ENCODE data around the gene SALL1. TPM values are rescaled to one million over a fixed set of nuclear protein-coding genes. Genes with fewer than 3 reads are reported as not detected.

SALL1 gene
- total RNA-seq, 1 experiment from 2014 or later, result not detected

DNA sequence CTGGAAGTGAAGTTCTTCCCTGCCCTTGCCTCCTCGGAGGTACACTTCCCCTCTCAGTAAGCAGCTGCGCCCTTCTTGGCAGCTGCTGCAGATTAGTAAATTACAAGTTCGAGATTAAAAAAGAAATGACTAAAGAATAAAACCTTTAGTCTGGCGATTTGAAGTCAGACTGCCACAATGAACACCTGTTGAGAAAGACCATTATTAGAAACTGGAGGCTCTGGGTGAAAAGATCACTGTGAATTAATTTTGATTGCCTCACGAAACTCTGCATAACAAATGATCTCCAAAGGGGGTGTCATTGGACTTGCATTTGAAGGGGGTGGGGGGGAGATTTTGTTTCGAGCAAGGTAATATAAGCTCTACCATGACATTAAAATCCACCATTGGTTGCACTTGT, 39.3 kb downstream of the SALL1 start:
- no peak for DNase-seq
- TF ChIP-seq, protein P1, sequence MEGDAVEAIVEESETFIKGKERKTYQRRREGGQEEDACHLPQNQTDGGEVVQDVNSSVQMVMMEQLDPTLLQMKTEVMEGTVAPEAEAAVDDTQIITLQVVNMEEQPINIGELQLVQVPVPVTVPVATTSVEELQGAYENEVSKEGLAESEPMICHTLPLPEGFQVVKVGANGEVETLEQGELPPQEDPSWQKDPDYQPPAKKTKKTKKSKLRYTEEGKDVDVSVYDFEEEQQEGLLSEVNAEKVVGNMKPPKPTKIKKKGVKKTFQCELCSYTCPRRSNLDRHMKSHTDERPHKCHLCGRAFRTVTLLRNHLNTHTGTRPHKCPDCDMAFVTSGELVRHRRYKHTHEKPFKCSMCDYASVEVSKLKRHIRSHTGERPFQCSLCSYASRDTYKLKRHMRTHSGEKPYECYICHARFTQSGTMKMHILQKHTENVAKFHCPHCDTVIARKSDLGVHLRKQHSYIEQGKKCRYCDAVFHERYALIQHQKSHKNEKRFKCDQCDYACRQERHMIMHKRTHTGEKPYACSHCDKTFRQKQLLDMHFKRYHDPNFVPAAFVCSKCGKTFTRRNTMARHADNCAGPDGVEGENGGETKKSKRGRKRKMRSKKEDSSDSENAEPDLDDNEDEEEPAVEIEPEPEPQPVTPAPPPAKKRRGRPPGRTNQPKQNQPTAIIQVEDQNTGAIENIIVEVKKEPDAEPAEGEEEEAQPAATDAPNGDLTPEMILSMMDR (IDR thresholded peaks at IDR 0.05; ENCODE audit: unreplicated experiment), result no peak
- peaks cover 95% of the 10 kb centered on the region for H3K27me3 Mint-ChIP-seq (ENCODE audit: unreplicated experiment)
- no peak overlapping the region for H3K4me3 Mint-ChIP-seq (ENCODE audit: low read depth, unreplicated experiment)
- BruUV-seq (replicated peaks), result no TSS peak
- CTCF ChIA-PET, result no interaction called here
- H3K4me1 Mint-ChIP-seq (ENCODE audit: low read depth, unreplicated experiment), result no peaks in the 10 kb centered on the region
- no peak overlapping the region for H3K27ac Mint-ChIP-seq (ENCODE audit: unreplicated experiment)
- no peaks in the 10 kb centered on the region for H3K36me3 Mint-ChIP-seq (ENCODE audit: insufficient read depth, unreplicated experiment)
- intact Hi-C loops (cut with micrococcal nuclease; ENCODE audit: unreplicated experiment), result no loop called here
- no peaks in the 10 kb centered on the region for H3K9me3 Mint-ChIP-seq (ENCODE audit: low read depth, unreplicated experiment)

DNA sequence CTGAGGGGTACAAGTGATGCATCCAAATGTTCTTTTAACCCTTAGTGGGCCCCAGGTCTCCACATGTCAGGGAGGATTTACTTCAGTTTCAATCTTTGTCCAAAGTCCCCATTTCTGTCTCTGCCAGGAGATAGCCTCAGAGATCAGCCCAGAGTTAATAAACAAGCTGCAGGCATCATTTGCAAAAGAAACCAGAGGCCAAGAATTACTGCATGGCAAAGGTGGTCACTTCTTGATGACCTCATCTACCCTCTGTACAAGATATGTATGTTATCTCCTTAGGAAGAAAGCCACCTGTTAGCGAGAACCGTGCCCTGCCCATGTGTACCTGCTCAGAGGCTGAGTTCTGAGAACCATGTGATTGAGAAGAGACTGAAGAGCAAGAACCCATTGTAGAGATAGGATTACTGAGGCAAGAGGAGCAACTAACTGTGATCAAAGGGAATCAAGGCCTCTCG, 40.3 kb downstream of the SALL1 start:
- no peaks in the 10 kb centered on the region for H3K36me3 Mint-ChIP-seq (ENCODE audit: insufficient read depth, unreplicated experiment)
- CTCF ChIA-PET, result no interaction called here
- no TSS peak for BruUV-seq (replicated peaks)

DNA sequence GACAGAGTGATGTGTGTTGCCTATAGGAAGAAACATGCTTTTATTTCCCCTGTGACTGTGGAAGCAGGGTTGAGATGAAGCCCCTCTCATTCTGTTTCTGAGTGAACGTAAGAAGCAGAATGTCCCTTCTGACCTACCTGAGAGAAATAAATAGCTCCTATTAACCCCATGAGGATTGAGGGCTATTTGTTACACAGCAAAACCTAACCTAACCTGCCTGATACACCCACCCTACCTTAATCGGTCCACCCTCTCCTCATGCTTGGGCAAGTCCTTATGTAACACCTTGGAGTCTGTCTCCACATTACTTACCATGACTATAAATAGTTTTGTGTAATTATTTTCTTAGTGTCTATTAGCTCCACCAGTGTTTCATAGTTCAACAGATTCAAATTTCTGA, 41.9 kb downstream of the SALL1 start:
- TF ChIP-seq, protein P1 (IDR thresholded peaks at IDR 0.05; ENCODE audit: unreplicated experiment), result no peak
- intact Hi-C loops (cut with micrococcal nuclease; ENCODE audit: unreplicated experiment), result no loop called here
- CTCF ChIA-PET, result interaction anchor here (1.0 kb wide), 1 partner anchor 9 kb away, joined by 3 read pairs; no protein-coding TSS in a partner anchor
- no peak overlapping the region for H3K27ac Mint-ChIP-seq (ENCODE audit: unreplicated experiment)
- BruUV-seq (replicated peaks), result no TSS peak
- H3K4me3 Mint-ChIP-seq (ENCODE audit: low read depth, unreplicated experiment), result no peak overlapping the region
- no peaks in the 10 kb centered on the region for H3K9me3 Mint-ChIP-seq (ENCODE audit: low read depth, unreplicated experiment)
- no peak for DNase-seq
- peaks cover 95% of the 10 kb centered on the region for H3K27me3 Mint-ChIP-seq (ENCODE audit: unreplicated experiment)
- no peaks in the 10 kb centered on the region for H3K36me3 Mint-ChIP-seq (ENCODE audit: insufficient read depth, unreplicated experiment)
- H3K4me1 Mint-ChIP-seq (ENCODE audit: low read depth, unreplicated experiment), result no peaks in the 10 kb centered on the region

More for the DNA sequence above, 40.3 kb downstream of the SALL1 start:
- Mint-ChIP-seq H3K9me3 (ENCODE audit: low read depth, unreplicated experiment) (no peaks in the 10 kb centered on the region), H3K4me1 (ENCODE audit: low read depth, unreplicated experiment) (no peaks in the 10 kb centered on the region), H3K27me3 (ENCODE audit: unreplicated experiment) (peaks cover 95% of the 10 kb centered on the region), H3K4me3 (ENCODE audit: low read depth, unreplicated experiment) (no peak overlapping the region), H3K27ac (ENCODE audit: unreplicated experiment) (no peak overlapping the region)
- TF ChIP-seq, protein P1 (IDR thresholded peaks at IDR 0.05; ENCODE audit: unreplicated experiment), result no peak
- DNase-seq, result no peak
- intact Hi-C loops (cut with micrococcal nuclease; ENCODE audit: unreplicated experiment), result no loop called here

DNA sequence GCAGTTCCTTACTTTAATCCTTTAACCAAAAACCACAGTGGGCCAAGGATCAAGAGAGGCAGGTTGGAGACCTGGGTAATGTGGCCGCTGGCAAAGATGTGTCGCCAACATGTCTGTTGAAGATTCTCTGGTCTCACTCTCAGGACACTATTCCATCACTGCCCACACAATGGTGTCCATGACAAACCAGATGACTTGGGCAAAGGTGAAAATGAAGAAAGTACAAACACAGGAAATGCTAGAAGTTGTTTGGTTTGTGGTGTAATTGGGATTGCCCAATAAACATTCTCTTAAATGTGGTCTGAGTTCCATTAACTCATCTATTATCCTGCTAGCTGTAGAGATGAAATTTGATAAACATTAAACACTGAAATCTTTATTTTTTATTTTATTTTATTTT, 43.3 kb downstream of the SALL1 start:
- Mint-ChIP-seq H3K36me3 (ENCODE audit: insufficient read depth, unreplicated experiment) (no peaks in the 10 kb centered on the region), H3K27me3 (ENCODE audit: unreplicated experiment) (peaks cover 96% of the 10 kb centered on the region), H3K4me3 (ENCODE audit: low read depth, unreplicated experiment) (no peak overlapping the region), H3K27ac (ENCODE audit: unreplicated experiment) (no peak overlapping the region), H3K4me1 (ENCODE audit: low read depth, unreplicated experiment) (no peaks in the 10 kb centered on the region), H3K9me3 (ENCODE audit: low read depth, unreplicated experiment) (no peaks in the 10 kb centered on the region)
- intact Hi-C loops (cut with micrococcal nuclease; ENCODE audit: unreplicated experiment), result no loop called here
- TF ChIP-seq, protein P1 (IDR thresholded peaks at IDR 0.05; ENCODE audit: unreplicated experiment), result no peak
- BruUV-seq (replicated peaks), result no TSS peak
- CTCF ChIA-PET, result no interaction called here
- DNase-seq, result no peak
